HTR-8/SVneo (cell line): ENCODE measurements around the gene APOM.
A peak's percentile ranks its signal among the peaks of the same experiment; 100 is the strongest.

Source experiments
- DNase-seq: peaks from one replicate; pipeline ENCODE4 v3.0.0; 2011; ENCODE audit warnings: low spot score, mixed read lengths; ENCODE audit not compliant: insufficient read length
- FAIRE-seq: peaks from 2 replicates; lab custom pipeline; 2011; peaks lifted over from hg19 to GRCh38; lab: Jason Lieb, UNC

APOM gene

DNA sequence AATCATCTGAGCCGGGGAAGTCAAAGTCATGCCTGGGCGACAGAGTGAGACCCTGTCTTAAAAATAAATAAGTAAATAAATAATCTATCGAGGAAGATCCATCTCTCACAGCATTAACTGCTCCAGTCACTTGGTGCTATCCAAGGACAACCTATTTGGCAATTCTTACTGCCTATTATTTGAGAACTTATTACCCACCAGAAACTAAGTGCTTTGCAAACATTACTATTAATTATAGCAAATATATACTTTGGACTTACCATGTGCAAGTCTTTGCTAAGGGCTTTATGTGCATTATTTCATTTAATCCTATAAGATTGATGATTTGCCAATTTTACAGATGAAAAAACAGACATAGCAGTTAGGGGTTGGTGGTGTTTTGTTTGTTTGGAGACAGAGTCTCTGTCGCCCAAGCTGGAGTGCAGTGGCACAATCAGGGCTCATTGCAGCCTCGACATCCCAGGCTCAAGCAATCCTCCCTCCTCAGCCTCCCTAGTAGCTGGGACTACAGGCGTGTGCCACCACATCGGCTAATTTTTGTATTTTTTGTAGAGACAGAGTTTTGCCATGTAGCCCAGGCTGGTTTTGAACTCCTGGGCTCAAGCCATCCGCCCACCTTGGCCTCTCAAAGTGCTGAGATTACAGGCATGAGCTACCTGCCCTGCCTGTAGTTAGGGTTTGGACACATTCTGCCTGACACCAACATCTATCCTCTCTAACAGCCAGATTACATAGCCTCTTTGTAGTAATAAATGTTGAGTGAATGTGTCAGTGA lies 933 bp upstream of the APOM start:
- no peak for FAIRE-seq
- no peak for DNase-seq

DNA sequence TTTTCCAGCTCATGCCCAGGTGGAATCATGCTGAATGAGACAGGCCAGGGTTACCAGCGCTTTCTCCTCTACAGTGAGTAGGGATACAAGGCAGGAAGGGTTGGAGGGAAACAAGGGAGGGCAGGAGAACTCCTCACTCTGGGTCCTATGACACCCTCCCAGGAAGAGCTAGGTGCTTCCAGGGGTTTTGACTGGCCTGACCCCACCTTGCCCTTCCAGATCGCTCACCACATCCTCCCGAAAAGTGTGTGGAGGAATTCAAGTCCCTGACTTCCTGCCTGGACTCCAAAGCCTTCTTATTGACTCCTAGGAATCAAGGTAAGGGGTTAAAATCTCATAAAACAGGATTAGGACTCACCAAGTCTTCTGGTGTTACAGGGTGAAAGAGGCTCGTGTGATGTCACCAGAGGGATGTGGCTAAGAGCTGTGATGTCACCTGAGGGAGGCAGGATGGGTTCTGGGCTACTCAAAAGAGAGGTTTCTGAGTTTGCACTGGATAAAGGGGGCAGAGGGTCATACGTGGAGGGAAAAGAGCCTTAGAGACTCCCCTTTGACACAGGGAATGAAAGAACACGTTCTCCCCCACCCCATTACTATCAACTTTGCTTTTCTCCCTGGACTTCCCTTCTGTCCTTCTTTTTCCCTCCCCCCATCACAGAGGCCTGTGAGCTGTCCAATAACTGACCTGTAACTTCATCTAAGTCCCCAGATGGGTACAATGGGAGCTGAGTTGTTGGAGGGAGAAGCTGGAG lies 1.9 kb downstream of the APOM start:
- FAIRE-seq (no peak), DNase-seq (no peak)

DNA sequence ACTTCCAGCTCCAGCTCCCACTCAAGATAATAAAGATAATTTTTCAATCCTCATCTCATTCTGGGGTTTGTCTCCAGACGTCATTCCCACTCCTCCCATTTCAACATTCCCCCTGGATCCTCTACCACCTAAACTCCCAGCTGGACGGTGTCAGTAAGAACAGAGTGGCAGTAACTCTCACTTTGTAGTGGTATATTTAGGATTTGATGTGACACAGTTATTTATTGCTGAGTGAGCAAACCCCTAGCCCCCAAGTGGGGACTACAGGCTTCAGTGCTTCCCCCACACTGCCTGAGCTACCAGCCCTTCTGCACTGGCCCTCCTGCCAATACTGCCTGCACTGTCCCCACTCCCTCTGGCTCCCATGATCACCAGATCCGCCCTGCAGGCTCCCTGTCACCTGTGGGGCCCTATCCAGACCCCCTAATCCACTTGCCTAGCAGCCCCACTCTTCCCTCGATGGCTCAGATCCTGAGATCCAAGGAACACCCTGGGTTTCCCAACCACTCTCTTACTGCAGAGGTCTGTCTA lies 2.5 kb downstream of the APOM start:
- FAIRE-seq (no peak), DNase-seq (no peak)

DNA sequence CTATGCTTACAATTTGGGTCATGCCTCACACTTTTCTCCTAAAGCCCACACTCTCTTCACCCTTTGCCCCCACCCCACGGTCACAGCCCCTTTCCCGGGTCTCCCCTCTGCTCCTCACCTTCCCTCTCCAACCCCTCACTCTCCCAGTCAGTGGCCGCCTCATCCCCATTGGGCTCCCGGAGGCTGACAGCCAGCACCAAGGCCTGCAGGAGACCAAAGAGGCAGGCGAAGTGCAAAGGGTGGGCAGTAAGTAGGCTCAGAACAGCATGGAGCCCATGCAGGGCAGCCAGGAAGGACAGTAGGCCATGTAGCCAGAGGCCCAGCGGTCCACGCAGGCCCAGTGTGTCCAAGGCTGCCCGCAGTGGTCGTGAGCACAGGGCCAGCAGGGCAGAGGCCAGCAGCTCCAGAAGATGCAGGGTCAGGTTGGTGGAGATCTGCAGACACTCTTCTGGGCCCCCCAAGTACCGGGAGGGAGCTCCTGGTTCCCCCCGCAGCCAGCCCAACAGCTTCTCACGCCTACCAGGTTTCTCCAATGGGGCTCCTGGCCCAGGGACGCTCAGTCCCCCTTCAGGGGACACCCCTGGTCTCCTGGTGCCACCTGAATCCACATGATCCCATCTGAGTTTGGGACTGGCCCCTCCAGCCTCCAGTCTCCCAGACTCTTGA lies 3.4 kb downstream of the APOM start:
- FAIRE-seq (no peak), DNase-seq (no peak)

DNA sequence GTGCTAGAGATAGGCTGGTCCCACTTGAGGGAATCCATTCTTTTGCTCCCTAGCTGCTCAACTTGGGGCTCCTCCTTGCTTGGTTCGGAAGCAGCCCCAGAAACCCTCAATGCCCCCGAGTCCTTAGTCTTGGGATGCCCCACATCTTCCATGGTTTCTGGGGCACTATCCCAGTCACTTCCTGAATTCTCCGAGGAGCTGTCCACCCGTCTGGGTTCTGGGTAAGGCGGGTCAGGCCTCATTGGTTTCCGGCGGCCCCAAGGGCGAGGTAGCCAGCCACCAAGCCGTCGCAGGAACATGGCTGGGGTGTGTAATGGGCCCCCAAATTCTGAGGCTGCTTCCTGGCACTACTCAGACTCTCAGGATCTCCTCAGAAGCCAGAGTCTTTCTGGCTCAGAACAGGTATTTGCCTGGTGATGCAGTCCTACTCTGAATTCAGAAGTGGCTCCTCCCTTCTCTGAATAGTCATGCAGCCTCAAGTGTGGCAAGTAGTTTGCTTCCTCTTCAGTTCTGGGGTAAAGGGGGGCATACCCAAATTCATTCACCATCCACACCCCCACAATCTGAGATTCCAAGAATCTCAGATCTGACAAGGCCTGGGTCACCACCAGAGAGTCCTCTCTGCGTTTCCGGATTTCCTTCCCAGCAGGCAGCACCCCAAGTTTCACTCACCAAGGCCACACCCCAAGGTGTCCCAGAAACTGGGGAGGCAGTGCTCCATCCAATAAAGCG lies 4.1 kb downstream of the APOM start:
- FAIRE-seq, result no peak

DNA sequence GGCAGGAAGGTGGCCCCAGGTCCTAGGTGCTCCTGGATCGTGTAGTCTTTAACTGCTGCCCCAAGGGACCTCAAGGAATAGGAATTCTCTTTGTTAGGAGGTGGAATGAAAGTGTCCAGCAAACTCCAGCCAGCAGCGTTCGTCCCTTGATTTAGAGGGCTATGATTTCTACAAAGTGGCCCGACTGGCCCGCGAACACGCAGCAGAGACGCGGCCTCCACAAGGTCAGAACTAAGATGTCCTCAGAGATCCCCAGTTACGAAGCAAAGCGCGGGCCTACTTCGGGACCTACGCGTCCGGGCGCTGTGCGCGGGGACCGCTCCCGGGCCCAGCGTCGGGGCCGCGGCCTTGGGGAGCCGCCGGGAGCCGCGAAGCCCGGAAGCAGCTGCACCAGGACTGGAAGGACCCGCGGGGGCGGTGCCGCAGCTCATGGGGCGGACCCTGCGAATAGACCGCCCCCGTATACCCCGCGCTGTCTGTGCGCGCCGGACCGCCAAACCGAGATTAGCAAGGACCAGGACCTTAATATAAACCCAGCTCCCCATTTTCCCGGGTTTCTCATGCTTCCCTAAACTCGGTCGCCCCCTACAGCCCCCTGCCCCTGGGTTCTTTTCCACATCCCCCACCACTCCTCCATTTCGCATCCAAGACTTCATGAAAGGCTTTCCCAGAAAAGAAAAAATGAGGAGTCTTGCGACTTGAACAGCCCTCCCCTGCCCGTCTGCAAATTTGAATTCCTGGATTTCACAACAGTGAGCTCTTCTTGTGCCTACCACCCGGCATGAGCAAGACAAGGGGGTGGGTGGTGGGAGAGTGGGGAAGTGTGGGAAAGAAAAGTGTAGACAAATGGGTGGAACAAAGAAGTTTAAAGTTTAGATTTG lies 4.9 kb downstream of the APOM start, which contains the start of gene C6orf47:
C6orf47 (minus strand) TSS at position 398 of the 881 bp plus-strand sequence. CDS start 831 bp downstream, outside the sequence.
- FAIRE-seq (no peak), DNase-seq (peak; percentile 85)

More for the DNA sequence above, 4.1 kb downstream of the APOM start:
- no peak for DNase-seq

DNA sequence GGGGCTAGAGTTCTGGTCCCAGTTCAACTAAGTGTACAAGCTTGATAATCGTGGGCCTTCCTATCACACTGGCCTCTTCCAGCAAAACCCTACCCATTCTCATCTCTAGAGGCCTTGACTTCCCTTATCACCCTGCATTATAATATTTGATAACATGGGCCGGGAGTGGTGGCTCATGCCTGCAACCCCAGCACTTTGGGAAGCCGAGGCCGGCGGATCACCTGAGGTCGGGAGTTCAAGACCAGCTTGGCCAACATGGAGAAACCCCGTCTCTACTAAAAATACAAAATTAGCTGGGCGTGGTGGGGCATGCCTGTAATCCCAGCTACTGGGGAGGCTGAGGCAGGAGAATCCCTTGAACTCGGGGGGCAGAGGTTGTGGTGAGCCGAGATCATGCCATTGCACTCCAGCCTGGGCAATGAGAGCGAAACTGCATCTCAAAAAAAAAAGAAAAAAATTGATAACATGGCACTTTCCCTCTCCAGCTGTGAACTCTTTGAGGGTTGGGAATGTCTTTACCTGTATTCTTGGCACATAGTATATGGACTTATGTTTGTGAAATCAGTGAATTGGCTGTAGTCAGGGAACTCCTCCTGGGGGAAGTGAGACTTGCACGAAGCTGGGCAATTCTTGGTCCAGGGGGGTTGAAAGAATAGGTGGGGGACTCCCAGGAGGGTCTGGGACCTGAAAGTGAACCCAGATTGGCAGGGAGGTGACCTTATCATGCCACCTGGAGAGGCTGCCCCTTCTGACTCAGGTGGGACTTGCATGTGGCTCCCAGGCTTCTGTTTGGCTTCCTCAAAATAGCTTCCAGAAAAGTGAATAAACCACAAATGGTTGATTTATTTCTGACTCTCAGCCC lies 5.8 kb downstream of the APOM start:
- FAIRE-seq (no peak), DNase-seq (no peak)

DNA sequence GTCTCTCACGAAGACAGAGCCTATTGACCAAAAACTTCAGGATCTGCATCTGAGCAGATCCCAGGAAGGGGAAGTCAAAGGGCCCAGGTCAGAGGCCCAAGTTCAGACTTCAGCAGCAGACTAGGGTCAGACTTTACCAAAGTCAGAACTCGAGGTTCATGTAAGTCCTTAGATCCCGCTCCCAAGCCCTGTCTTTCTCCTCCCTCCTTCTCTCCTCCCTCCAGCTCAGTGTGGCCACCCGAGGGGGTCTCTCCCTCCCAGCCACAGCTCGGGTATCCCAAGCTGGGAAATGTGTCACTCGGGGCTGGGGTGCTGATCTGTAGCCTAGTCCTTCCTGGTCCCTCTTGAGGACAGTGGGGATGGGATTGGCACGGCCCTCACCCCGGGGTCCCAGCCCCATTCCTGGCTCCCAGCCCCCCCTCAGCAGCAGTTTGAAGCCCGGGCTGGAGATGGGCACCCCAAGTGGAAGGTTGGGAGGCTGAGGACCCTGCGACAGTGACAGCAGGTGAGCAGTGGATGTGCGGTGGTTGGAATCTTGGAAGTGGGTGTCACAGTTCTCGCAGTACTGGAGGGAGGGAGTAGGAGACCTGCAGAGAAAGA lies 6.5 kb downstream of the APOM start:
- DNase-seq (no peak), FAIRE-seq (no peak)

DNA sequence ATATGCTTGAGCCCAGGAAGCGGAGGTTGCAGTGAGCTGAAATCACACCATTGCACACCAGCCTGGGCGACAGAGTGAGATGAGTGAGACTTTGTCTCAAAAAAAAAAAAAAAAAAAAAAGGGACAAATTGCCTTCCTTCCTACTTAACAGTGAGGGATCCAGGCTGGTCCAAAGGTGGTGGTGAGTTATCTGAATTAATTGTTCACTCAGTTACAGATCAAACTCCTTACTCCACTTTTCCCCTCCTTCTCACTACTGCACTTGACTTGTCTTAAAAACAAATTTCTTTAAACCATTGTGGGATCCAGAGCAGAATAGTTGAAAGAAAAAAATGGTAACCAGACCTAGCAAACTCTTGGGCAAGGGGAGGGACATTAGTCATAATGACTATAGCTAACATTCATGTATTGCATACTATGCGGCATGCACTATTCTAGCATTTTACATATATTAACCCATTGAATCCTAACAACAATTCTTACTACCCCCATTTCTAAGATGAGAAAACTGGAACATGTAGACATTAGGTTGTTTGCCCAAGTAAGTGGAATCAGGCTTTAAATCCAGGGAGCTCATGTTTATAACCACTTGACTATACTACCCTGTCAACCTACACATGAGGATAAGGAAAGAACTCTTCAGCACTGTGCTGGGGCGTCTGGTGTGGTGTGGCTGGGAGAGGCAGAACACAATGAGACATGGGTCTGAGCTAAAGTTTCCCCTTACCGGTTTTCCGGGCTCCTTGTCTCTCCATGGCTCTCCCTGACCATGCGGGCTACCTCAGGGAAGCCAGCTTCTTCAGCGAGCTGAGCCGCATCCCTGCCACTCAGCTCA lies 7.6 kb downstream of the APOM start:
- FAIRE-seq (no peak), DNase-seq (no peak)

DNA sequence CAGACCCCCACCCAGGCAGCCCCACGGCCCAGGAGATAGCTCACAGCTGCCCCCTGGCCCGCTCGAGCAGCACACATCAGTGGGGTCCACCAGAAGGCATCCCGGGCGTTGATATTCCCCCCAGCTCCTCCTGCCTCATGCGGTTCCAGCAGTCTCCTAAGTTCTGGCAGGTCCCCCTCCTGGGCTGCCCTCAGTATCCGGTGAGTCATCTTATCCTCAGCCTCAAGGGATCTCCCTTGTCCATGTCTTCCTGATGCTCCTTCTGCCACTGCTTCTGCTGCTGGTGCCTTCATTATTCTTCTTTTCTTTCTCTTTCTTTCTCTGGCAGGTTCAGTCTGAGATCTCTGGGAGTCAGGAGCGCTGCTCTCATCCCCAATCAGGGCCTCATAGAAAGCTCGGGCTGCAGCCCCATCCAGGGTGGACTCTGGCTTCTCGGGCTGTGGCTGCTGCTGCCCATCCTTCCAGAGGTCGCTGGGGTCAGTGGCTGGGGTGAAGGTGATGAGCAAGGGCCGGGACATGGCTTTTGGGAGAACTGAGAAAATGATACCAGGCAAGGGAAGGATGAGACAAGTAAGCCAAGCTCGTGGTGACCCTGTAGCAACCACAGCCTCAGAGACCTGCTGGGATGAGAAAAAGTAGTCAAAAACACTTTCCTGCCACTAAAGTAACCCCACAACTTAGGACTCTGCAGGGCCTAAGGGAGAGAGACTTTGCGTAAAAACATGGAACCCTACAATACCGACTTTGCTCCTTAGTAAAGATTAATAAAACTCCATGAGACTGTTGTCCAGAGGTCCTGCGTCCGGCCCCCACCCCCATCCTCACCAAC lies 8.5 kb downstream of the APOM start:
- DNase-seq (peak; percentile 70), FAIRE-seq (no peak)

DNA sequence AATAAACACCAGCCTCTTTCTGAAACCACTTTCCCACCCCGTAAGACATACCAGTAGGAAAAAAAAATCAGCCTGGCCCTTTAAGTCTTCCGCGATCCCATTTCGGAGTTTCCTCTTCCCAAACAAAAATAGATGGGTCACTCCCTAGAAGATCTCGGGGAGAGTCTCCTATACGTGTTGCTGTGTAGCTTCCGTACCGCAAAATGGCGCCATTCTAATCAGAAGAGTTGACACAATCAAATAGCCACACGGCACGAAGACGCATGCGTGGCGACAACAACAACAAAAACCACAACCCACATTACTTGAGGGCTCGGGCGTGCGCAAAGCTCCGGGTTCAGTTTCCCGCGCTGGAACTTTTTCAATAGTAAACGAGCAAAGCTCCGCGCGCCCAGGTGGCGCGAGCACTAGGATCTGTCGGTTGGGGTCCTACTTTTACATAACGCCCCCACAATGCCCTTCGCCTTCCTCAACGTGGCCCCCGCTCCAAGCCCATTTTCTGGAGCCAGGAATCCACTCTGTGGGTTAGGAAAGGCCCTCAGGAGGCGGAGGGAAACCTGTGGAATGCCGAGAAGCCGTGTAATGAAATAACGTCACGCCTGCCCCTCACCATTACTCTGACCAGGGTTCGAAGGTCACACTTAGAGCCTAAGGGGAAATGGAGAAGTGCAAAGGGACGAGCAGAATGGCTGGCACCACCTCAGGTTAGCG lies 9.3 kb downstream of the APOM start, which contains the start of gene GPANK1:
GPANK1 (minus strand) TSS at position 208 of the 711 bp plus-strand sequence. CDS start 519 bp downstream, outside the sequence.
- DNase-seq, result peak; percentile 84
- no peak for FAIRE-seq

DNA sequence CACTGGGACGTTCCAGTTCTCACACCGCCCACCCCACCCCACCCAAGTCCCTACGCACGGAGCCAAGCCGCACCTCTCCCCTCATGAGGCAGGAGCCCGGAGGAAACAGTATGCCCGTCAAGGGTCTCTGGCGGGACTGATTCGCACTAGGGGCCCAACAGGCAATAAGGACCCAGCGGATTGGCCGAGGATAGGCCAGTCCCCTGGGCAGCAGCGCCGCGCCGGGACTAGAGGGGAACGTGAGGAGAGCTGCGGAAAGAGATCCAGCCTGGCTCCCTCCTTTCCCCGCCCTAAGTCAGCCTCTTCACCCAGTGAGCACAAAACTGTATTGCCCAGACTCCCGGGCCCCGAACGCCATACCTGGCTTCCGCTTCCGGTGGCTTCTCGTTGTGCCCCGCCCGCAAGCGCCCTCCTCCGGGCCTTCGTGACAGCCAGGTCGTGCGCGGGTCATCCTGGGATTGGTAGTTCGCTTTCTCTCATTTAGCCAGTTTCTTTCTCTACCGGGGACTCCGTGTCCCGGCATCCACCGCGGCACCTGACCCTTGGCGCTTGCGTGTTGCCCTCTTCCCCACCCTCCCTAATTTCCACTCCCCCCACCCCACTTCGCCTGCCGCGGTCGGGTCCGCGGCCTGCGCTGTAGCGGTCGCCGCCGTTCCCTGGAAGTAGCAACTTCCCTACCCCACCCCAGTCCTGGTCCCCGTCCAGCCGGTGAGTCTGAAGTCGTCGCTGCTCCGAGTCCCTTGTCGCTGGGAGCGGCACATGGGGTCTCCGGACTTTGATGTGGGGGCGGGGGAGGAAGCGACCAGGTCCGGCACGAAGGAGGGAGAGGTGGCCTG lies 10.0 kb downstream of the APOM start, which contains the start of gene CSNK2B:
CSNK2B (plus strand) TSS at position 580 of the 836 bp plus-strand sequence. CDS start 752 bp downstream, outside the sequence.
- DNase-seq (peak; percentile 95), FAIRE-seq (peak; percentile 60)

DNA sequence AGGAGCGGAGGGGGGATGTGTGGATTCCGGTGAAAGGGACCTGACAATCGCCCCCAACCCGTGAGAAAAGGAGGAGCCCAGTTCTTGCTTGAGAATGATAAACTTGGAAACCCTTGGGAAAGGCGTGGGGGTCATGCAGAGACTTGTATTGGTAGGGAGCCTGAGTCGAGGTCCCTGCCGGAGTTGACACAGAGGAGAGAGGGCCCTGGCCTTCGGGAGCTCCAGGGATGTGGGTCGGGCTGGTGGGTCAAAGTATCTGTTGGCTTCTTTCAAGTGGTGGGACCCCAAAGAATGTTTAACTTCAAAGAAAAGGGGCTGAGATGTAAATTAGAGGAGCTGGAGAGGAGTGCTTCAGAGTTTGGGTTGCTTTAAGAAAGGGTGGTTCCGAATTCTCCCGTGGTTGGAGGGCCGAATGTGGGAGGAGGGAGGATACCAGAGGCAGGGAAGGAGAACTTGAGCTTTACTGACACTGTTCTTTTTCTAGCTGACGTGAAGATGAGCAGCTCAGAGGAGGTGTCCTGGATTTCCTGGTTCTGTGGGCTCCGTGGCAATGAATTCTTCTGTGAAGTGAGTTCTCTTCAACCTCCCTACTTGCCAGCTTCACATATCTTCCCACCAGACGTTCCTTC lies 10.8 kb downstream of the APOM start:
- FAIRE-seq, result no peak

DNA sequence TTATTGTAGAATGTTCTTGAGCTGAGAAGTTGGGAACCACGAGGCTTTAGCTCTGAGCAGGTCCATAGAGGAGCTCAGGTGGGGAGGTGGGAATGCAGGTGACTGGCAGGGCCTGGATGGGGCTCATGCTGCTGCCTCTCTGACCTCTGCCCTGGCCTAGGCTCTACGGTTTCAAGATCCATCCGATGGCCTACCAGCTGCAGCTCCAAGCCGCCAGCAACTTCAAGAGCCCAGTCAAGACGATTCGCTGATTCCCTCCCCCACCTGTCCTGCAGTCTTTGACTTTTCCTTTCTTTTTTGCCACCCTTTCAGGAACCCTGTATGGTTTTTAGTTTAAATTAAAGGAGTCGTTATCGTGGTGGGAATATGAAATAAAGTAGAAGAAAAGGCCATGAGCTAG lies 14.0 kb downstream of the APOM start, which contains the start of gene LY6G5B:
LY6G5B (plus strand) TSS at position 301 of the 400 bp plus-strand sequence. CDS start 975 bp downstream, outside the sequence.
- FAIRE-seq (no peak), DNase-seq (no peak)

More for the DNA sequence above, 10.8 kb downstream of the APOM start:
- no peak for DNase-seq
